Chondrocyte (in vitro differentiated cells): Measurements from ENCODE around the gene ANO1. TPM values are rescaled to one million over a fixed set of nuclear protein-coding genes. Genes with fewer than 3 reads are reported as not detected.

Experiments used
- DNase-seq: peaks from one replicate; pipeline ENCODE4 v3.0.0; 2021; ENCODE audit warnings: mixed read lengths, low spot score
- H3K27ac Mint-ChIP-seq: one replicate; pipeline ENCODE4 v1.8.0; 2021; ENCODE audit warnings: mild to moderate bottlenecking, moderate library complexity, mixed read lengths; ENCODE audit not compliant: unreplicated experiment
- H3K27me3 Mint-ChIP-seq: 2 replicates; pipeline ENCODE4 v1.8.0; 2021; ENCODE audit warnings: low read depth, mixed read lengths
- H3K36me3 Mint-ChIP-seq: 2 replicates; pipeline ENCODE4 v1.8.0; 2021; ENCODE audit warnings: low read depth, mixed read lengths
- H3K4me1 Mint-ChIP-seq: 2 replicates; pipeline ENCODE4 v1.8.0; 2021; ENCODE audit warnings: low read depth, mild to moderate bottlenecking, mixed read lengths
- H3K4me3 Mint-ChIP-seq: one replicate; pipeline ENCODE4 v1.8.0; 2021; ENCODE audit warnings: mild to moderate bottlenecking, moderate library complexity, mixed read lengths; ENCODE audit not compliant: unreplicated experiment
- H3K9me3 Mint-ChIP-seq: 2 replicates; pipeline ENCODE4 v1.8.0; 2021; ENCODE audit warnings: low read depth, mixed read lengths
- total RNA-seq: library from RNA; stranded (reverse); gene quantifications from 3 replicates; pipeline ENCODE4 v1.2.1, GENCODE V29; 2021
- TF ChIP-seq, protein P1 (sequence below): fragments of 200-600 bp; sonication (generic); IDR thresholded peaks from 2 replicates; pipeline ENCODE4 v1.5.0; 2021; ENCODE audit warnings: antibody characterized with exemption, mild to moderate bottlenecking, moderate library complexity

ANO1 gene
- total RNA-seq, 1 donor from 2014 or later = 1.5 TPM

DNA sequence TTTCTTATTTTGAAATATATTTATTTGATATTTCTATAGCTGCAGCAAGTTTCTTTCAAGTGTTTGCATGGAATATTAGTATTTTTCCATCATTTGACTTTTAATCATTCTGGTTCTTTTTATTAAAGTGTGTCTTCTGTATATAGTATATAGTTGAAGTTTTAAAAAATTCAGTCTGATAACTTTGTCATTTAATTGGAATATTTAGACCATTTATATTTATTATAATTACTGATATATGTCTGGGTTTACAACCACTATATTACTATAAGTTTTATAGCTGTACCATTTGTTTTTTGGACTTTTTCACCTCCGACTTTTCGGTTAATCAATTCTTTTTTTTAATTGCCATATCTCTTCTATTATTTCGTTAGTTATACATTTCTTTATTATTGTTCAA is 22.7 kb upstream of the ANO1 start:
- no peak overlapping the region for H3K4me3 Mint-ChIP-seq
- no peak overlapping the region for H3K27ac Mint-ChIP-seq
- TF ChIP-seq, protein P1, sequence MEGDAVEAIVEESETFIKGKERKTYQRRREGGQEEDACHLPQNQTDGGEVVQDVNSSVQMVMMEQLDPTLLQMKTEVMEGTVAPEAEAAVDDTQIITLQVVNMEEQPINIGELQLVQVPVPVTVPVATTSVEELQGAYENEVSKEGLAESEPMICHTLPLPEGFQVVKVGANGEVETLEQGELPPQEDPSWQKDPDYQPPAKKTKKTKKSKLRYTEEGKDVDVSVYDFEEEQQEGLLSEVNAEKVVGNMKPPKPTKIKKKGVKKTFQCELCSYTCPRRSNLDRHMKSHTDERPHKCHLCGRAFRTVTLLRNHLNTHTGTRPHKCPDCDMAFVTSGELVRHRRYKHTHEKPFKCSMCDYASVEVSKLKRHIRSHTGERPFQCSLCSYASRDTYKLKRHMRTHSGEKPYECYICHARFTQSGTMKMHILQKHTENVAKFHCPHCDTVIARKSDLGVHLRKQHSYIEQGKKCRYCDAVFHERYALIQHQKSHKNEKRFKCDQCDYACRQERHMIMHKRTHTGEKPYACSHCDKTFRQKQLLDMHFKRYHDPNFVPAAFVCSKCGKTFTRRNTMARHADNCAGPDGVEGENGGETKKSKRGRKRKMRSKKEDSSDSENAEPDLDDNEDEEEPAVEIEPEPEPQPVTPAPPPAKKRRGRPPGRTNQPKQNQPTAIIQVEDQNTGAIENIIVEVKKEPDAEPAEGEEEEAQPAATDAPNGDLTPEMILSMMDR = no peak
- no peak for DNase-seq
- H3K9me3 Mint-ChIP-seq = peaks cover 22% of the 10 kb centered on the region
- H3K36me3 Mint-ChIP-seq = peaks cover 4% of the 10 kb centered on the region
- H3K27me3 Mint-ChIP-seq = peaks cover 38% of the 10 kb centered on the region
- H3K4me1 Mint-ChIP-seq = no peaks in the 10 kb centered on the region

DNA sequence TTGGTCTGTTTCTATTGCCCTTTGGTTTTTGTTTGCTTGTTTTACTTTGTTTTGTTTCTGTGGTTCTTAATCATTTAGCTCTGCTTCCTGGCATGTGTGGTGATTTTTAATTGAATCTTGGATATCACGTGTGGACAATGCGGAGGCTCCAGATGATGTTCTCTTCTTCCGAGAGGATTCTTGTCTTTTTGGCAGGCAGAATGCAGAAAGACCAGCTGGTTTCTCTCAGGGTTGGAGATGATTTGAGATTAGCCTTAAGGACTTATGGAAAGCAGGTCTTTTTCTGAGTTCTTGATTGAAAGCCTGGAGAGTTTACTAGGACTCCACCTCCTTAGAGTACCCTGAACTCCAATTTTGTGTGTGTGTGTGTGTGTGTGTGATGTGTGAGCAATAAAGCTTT is 21.0 kb upstream of the ANO1 start:
- no peak overlapping the region for H3K27ac Mint-ChIP-seq
- H3K4me1 Mint-ChIP-seq = no peaks in the 10 kb centered on the region
- peaks cover 21% of the 10 kb centered on the region for H3K9me3 Mint-ChIP-seq
- DNase-seq = no peak
- H3K27me3 Mint-ChIP-seq = peaks cover 26% of the 10 kb centered on the region
- H3K4me3 Mint-ChIP-seq = no peak overlapping the region
- H3K36me3 Mint-ChIP-seq = peaks cover 4% of the 10 kb centered on the region
- TF ChIP-seq, protein P1 = no peak

DNA sequence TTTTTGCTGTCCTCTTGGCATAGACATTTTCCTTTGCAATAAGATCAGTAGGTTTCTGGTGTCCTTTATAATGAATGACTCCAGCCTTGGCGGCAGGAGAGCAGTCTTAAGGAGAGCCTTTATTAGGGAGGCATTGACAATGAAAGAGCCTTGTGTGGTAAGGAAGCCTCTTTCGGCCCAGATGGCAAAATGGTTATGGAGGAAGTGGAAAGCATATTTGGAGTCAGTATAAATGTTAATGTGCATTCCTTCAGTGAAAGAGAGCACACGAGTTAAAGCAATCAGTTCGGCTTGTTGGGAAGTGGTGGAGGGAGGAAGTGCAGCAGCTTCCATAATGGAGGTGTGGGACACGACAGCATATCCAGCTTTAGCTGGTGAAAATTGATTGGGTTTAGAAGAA is 18.1 kb upstream of the ANO1 start:
- Mint-ChIP-seq H3K27me3 (peaks cover 34% of the 10 kb centered on the region), H3K27ac (no peak overlapping the region), H3K4me1 (no peaks in the 10 kb centered on the region), H3K36me3 (peaks cover 4% of the 10 kb centered on the region), H3K4me3 (no peak overlapping the region), H3K9me3 (peaks cover 12% of the 10 kb centered on the region)
- TF ChIP-seq, protein P1 = no peak
- DNase-seq = no peak

DNA sequence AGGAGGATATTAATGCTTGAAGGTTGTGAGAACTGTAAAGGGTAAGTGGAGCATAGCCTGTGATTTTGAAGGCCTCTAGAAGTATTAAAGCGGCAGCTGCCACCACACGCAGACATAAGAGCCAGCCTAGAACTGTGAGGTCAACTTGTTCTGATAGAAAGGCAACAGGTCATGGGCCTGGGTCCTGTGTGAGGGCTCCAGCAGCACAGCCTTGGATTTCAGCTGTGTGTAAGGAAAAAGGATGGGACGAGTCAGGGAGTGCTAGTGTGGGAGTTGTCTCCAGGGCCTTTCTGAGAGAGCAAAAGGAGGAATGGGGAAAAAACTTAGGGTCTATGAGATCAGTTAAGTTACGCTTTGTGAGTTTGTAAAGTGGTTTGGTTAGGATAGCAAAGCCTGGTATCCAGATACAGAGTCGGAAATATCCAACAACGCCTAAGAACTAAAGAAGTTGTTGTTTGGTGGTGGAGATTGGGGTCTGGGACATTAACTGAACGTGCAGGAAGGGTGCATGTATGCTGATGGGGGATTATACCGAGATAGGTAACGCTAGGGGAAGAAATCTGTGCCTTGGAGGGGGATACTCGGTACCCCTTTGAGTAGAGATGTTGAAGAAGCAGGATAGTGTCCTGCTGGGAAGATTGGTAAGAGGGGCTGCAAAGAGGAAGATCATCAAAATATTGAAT is 17.4 kb upstream of the ANO1 start:
- H3K4me1 Mint-ChIP-seq = no peaks in the 10 kb centered on the region
- TF ChIP-seq, protein P1 = no peak
- H3K27ac Mint-ChIP-seq = no peak overlapping the region
- H3K27me3 Mint-ChIP-seq = peaks cover 40% of the 10 kb centered on the region
- H3K9me3 Mint-ChIP-seq = peaks cover 11% of the 10 kb centered on the region
- H3K4me3 Mint-ChIP-seq = no peak overlapping the region
- H3K36me3 Mint-ChIP-seq = peaks cover 5% of the 10 kb centered on the region
- no peak for DNase-seq

DNA sequence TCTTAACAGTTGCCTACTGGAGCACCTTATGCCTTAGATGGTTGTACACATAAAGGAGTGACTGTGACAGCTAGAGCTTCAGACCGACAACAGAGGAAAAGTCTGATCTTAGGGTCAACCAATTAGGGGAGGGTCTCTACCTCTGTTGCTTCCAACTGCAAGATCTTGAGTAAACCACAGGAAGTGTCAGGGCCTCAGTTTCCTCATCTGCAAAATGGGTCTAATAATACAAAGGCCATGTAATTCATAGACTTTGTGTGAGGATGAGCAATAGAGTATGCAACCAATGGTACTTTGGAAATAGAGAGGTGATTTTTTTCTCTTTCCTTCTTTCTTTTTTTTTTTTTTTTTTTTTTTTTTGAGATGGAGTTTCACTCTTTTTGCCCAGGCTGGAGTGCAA is 16.4 kb upstream of the ANO1 start:
- no peak for DNase-seq
- no peak overlapping the region for H3K4me3 Mint-ChIP-seq
- peaks cover 6% of the 10 kb centered on the region for H3K36me3 Mint-ChIP-seq
- H3K9me3 Mint-ChIP-seq = peaks cover 3% of the 10 kb centered on the region
- TF ChIP-seq, protein P1 = no peak
- H3K27me3 Mint-ChIP-seq = peaks cover 41% of the 10 kb centered on the region
- H3K4me1 Mint-ChIP-seq = no peaks in the 10 kb centered on the region
- no peak overlapping the region for H3K27ac Mint-ChIP-seq
